Spleen (tissue), 11 donors: Measurements from ENCODE around the gene DGKB. TPM values are rescaled to one million over a fixed set of nuclear protein-coding genes. Genes with fewer than 3 reads are reported as not detected.

Source experiments
- DNase-seq: peaks from one replicate; pipeline ENCODE4 v3.0.0-alpha.2; 2020
- H3K27ac ChIP-seq, 8 donors: fragments of 200-600 bp; sonication (generic) in 7 of 8; 1 replicate in 4 of 8; 2 replicates in 4 of 8; pipeline versions ENCODE4 v1.5.0 to v1.8.0; 2016 to 2021; ENCODE audit warnings: inconsistent platforms in 4 of 8, mild to moderate bottlenecking in 4 of 8, moderate library complexity in 1 of 8
- H3K27me3 ChIP-seq, 7 donors: fragments of 200-600 bp; sonication (generic) in 6 of 7; replicated peaks in 1 of 7; 1 replicate in 4 of 7; 2 replicates in 3 of 7; pipeline versions ENCODE4 v1.5.0 to v1.8.0; 2016 to 2021; ENCODE audit warnings: inconsistent platforms in 3 of 7, mild to moderate bottlenecking in 1 of 7
- H3K36me3 ChIP-seq, 6 donors: fragments of 200-600 bp; sonication (generic) in 5 of 6; 1 replicate in 4 of 6; 2 replicates in 2 of 6; pipeline versions ENCODE4 v1.5.0 to v1.8.0; 2016 to 2021; ENCODE audit warnings: inconsistent platforms in 2 of 6
- H3K4me1 ChIP-seq, 6 donors: fragments of 200-600 bp; sonication (generic) in 5 of 6; 1 replicate in 3 of 6; 2 replicates in 3 of 6; pipeline versions ENCODE4 v1.5.0 to v1.8.0; 2016 to 2021; ENCODE audit warnings: inconsistent platforms in 3 of 6
- H3K4me3 ChIP-seq, 8 donors: fragments of 200-600 bp; sonication (generic) in 7 of 8; 1 replicate in 4 of 8; 2 replicates in 4 of 8; pipeline versions ENCODE4 v1.5.0 to v1.8.0; 2016 to 2021; ENCODE audit warnings: inconsistent platforms in 4 of 8, mild to moderate bottlenecking in 4 of 8, moderate library complexity in 2 of 8
- H3K9me3 ChIP-seq, 8 donors: fragments of 200-600 bp; sonication (generic) in 7 of 8; 1 replicate in 4 of 8; 2 replicates in 4 of 8; pipeline versions ENCODE4 v1.5.0 to v1.8.0; 2016 to 2021; ENCODE audit warnings: inconsistent platforms in 4 of 8
- CTCF ChIP-seq, 11 experiments: fragments of 200-600 bp in 7 of 11; fragments of 450-650 bp in 4 of 11; sonication (generic) in 4 of 11; IDR thresholded peaks in 8 of 11; conservative IDR thresholded peaks in 3 of 11; 1 replicate in 7 of 11; 2 replicates in 4 of 11; pipeline versions ENCODE4 v1.4.0 to v1.8.0; 2016 to 2021; ENCODE audit warnings: antibody characterized with exemption in 11 of 11, inconsistent platforms in 4 of 11, mild to moderate bottlenecking in 1 of 11
- POLR2A ChIP-seq, 3 donors: fragments of 450-650 bp; IDR thresholded peaks; one replicate each; pipeline ENCODE4 v1.5.1; 2017; ENCODE audit warnings: antibody characterized with exemption in 3 of 3, mild to moderate bottlenecking in 1 of 3
- POLR2AphosphoS5 ChIP-seq, 3 donors: sonication (generic); formaldehyde crosslinking; IDR thresholded peaks; one replicate each; pipeline ENCODE4 v1.5.1; 2017; ENCODE audit warnings: antibody characterized with exemption in 3 of 3
- WGBS, 5 donors: extraction: QIAGEN DNeasy Blood & Tissue Kit in 3 of 5; methylation state at CpG; one replicate each; pipeline versions ENCODE4 v1.1.5 to v1.1.7; 2013 to 2018; 5-methylcytosine and 5-hydroxymethylcytosine counted together
- intact Hi-C: fragments of 100-400 bp; cut with DNase I; formaldehyde crosslinking; loops from one replicate; pipeline ENCODE4 v1.15.0; 2023; ENCODE audit warnings: low total_unique reads
- polyA plus RNA-seq, 3 donors: library from polyadenylated mRNA; stranded (reverse); fragments of 200-250 nt; gene quantifications; one replicate each; pipeline ENCODE4 v1.2.1, GENCODE V29; 2013
- total RNA-seq, 7 donors: library from RNA; depleted of rRNA in 3 of 7; stranded (reverse); fragments of >200 nt in 3 of 7; fragmentation: NEBNext Ultra II Directional in 4 of 7; extraction: Animal tissue kit (Norgen Biotek cat#: 25700) in 4 of 7; gene quantifications; one replicate each; pipeline versions ENCODE4 v1.1.0 to v1.2.1, GENCODE V29; 2016 to 2021
- donor health status: healthy with polysubstance abuse.
- donor health status: DM: no; HTN: no; CAD: no; lungs with moderate emphysema.
- donor health status: DM: no; HTN: no; CAD: no.
- donor health status: Bipolar disorder and iron deficiency.
- donor health status: healthy.
- donor health status: DM: no; HTN: no; CAD: no.
- donor health status: DM: yes; HTN: yes; CAD: no.

The DGKB gene
- total and polyA plus RNA-seq, 10 donors, result 0.02 to 0.26 (median 0.03) TPM; not detected in 6

GRCh38 chr7:14394786-14395185 lies 507.8 kb downstream of the DGKB start:
- intact Hi-C loops, result no loop called here
- no peak for DNase-seq
- H3K27ac ChIP-seq, result no peak overlapping the region
- WGBS, 5 donors, result 57 to 70% (median 65%) methylated on average over 2 of the region's 2 CpGs
- no peak overlapping the region for H3K4me3 ChIP-seq
- H3K27me3 ChIP-seq, result no peaks in the 10 kb centered on the region
- no peaks in the 10 kb centered on the region for H3K4me1 ChIP-seq
- H3K9me3 ChIP-seq, result no peaks in the 10 kb centered on the region
- TF ChIP-seq POLR2A (IDR thresholded peaks at IDR 0.05), result no peak
- TF ChIP-seq CTCF (IDR thresholded peaks at IDR 0.05 in 8 of 11, conservative IDR thresholded peaks at IDR 0.05 in 3 of 11), result no peak
- no peak for TF ChIP-seq POLR2AphosphoS5 (IDR thresholded peaks at IDR 0.05)
- no peaks in the 10 kb centered on the region for H3K36me3 ChIP-seq

- Histone ChIP-seq H3K9me3 (no peaks in the 10 kb centered on the region), H3K4me3 (no peak overlapping the region), H3K36me3 (no peaks in the 10 kb centered on the region), H3K27me3 (no peaks in the 10 kb centered on the region), H3K27ac (no peak overlapping the region), H3K4me1 (no peaks in the 10 kb centered on the region)
- DNase-seq, result no peak
- 44 to 81% (median 70%) methylated on average over 4 of the region's 4 CpGs for WGBS, 5 donors
- TF ChIP-seq POLR2A (IDR thresholded peaks at IDR 0.05) (no peak), POLR2AphosphoS5 (IDR thresholded peaks at IDR 0.05) (no peak), CTCF (IDR thresholded peaks at IDR 0.05 in 8 of 11, conservative IDR thresholded peaks at IDR 0.05 in 3 of 11) (no peak)
- intact Hi-C loops, result no loop called here
Measured at GRCh38 chr7:14389595-14389994, 513.0 kb downstream of the DGKB start.

GRCh38 chr7:14389181-14389591 lies 513.4 kb downstream of the DGKB start:
- DNase-seq, result no peak
- intact Hi-C loops, result no loop called here
- TF ChIP-seq CTCF (IDR thresholded peaks at IDR 0.05 in 8 of 11, conservative IDR thresholded peaks at IDR 0.05 in 3 of 11) (no peak), POLR2A (IDR thresholded peaks at IDR 0.05) (no peak), POLR2AphosphoS5 (IDR thresholded peaks at IDR 0.05) (no peak)
- WGBS, 5 donors, result 68 to 74% (median 72%) methylated on average over 5 of the region's 5 CpGs
- Histone ChIP-seq H3K4me1 (no peaks in the 10 kb centered on the region), H3K27me3 (no peaks in the 10 kb centered on the region), H3K9me3 (no peaks in the 10 kb centered on the region), H3K36me3 (no peaks in the 10 kb centered on the region), H3K27ac (no peak overlapping the region), H3K4me3 (no peak overlapping the region)

GRCh38 chr7:14385074-14385473 lies 517.5 kb downstream of the DGKB start:
- Histone ChIP-seq H3K27ac (no peak overlapping the region), H3K4me3 (no peak overlapping the region), H3K4me1 (no peaks in the 10 kb centered on the region), H3K9me3 (no peaks in the 10 kb centered on the region), H3K36me3 (no peaks in the 10 kb centered on the region), H3K27me3 (no peaks in the 10 kb centered on the region)
- intact Hi-C loops, result no loop called here
- no peak for DNase-seq
- 73 to 91% (median 82%) methylated on average over 3 of the region's 3 CpGs for WGBS, 5 donors
- TF ChIP-seq POLR2A (IDR thresholded peaks at IDR 0.05) (no peak), POLR2AphosphoS5 (IDR thresholded peaks at IDR 0.05) (no peak), CTCF (IDR thresholded peaks at IDR 0.05 in 8 of 11, conservative IDR thresholded peaks at IDR 0.05 in 3 of 11) (no peak)
